ENCODE measurements around the gene OR2A42.
"Not testable (repeated sequence)": the region's sequence is repeated elsewhere in the genome, so short reads cannot be mapped to it uniquely, and the experiment has no call there.

DNA sequence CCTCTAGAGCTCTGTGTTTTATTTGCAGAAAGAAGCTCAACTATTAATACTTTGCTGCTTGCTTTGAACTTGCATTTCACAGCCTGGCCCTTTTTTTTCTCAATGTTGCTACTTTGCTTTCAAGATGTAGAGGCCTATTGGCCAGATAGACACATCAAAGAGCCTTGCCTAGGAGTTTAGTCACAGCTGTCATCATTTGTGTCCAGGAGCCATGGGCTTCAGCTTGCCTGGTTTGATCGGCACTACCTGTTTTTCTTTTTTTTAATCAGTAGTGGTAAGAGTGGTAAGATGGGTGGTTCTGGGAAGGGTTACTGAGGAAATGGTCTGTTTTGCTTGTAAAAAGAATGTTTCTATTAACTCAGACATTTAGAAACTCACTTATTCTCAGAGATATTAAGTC lies 37.4 kb downstream of the OR2A42 start:
- TF ChIP-seq POLR2A, CTCF (IDR thresholded peaks at IDR 0.05): not testable (repeated sequence)
